ENCODE results near the gene JADE3.

- TF ChIP-seq CTCF (IDR thresholded peaks at IDR 0.05 in 4 of 5, conservative IDR thresholded peaks at IDR 0.05 in 1 of 5) (no peak), POLR2A (IDR thresholded peaks at IDR 0.05) (no peak)
These were observed 151.0 kb downstream of the JADE3 start for GRCh38 chrX:47063179-47063578.
